ENCODE measurements around the gene USP5. TPM values are rescaled to one million over a fixed set of nuclear protein-coding genes. Genes with fewer than 3 reads are reported as not detected.

USP5 gene
- total RNA-seq, 1 donor from 2014 or later: 172 TPM

- Mint-ChIP-seq H3K36me3 (ENCODE audit: low read depth) (peaks cover 8% of the 10 kb centered on the region), H3K27me3 (ENCODE audit: low read depth) (peaks cover 2% of the 10 kb centered on the region)
- TF ChIP-seq CTCF (conservative IDR thresholded peaks at IDR 0.05): no peak
These were observed 3.4 kb downstream of the USP5 start for GRCh38 chr12:6855322-6855721.

DNA sequence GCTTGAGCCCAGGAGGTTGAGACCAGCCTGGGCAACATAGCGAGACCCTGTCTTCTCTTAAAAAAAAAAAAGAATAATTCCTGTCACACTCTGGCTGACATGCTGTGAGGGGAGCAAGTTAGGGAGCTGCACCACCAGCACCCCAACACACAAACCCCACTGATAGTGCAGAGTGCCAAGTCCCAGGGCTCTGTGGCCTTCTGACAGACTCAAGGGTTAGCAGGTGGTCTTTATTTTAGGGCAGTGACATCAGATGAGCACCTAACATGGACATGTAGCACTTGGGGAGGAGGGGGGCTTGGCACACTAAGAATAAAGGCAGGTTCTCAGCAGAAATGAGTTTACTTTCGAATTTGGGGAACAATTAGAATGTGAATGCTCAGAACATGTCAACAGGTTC, 6.8 kb downstream of the USP5 start:
- no peaks in the 10 kb centered on the region for H3K9me3 Mint-ChIP-seq
- H3K4me3 Mint-ChIP-seq: no peak overlapping the region
- no peak for DNase-seq (ENCODE audit: low read depth, low spot score)
- H3K4me1 Mint-ChIP-seq: peaks cover 5% of the 10 kb centered on the region
- no peaks in the 10 kb centered on the region for H3K27me3 Mint-ChIP-seq (ENCODE audit: low read depth)
- H3K36me3 Mint-ChIP-seq (ENCODE audit: low read depth): peaks cover 22% of the 10 kb centered on the region
- TF ChIP-seq CTCF (conservative IDR thresholded peaks at IDR 0.05): no peak
- no peak overlapping the region for H3K27ac Mint-ChIP-seq (ENCODE audit: unreplicated experiment)

More at GRCh38 chr12:6855322-6855721, 3.4 kb downstream of the USP5 start:
- Mint-ChIP-seq H3K27ac (ENCODE audit: unreplicated experiment) (no peak overlapping the region), H3K4me1 (peaks cover 27% of the 10 kb centered on the region), H3K9me3 (no peaks in the 10 kb centered on the region), H3K4me3 (peak overlapping the region; percentile 51)
- no peak for DNase-seq (ENCODE audit: low read depth, low spot score)

- Mint-ChIP-seq H3K4me1 (no peaks in the 10 kb centered on the region), H3K27me3 (ENCODE audit: low read depth) (no peaks in the 10 kb centered on the region), H3K36me3 (ENCODE audit: low read depth) (peaks cover 28% of the 10 kb centered on the region), H3K9me3 (no peaks in the 10 kb centered on the region), H3K4me3 (peak overlapping the region; percentile 56), H3K27ac (ENCODE audit: unreplicated experiment) (no peak overlapping the region)
- no peak for DNase-seq (ENCODE audit: low read depth, low spot score)
- no peak for TF ChIP-seq CTCF (conservative IDR thresholded peaks at IDR 0.05)
These were observed 8.2 kb downstream of the USP5 start for GRCh38 chr12:6860116-6860515.

DNA sequence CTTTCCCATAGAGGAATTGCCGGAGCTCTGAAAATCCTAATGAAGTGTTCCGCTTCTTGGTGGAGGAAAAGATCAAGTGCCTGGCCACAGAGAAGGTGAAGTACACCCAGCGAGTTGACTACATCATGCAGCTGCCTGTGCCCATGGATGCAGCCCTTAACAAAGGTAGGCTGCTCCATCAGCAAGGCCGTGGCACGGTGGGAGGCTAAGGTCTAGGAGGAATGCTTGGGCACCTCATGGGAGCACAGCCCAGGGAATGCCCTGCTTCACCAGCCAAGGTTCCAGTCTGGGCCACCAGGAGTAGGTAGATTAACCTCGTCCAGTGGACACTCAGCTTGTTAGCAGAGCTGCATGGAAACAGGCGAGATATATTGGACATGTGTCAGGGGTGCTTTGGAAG, 9.0 kb downstream of the USP5 start:
- DNase-seq (ENCODE audit: low read depth, low spot score): no peak
- H3K36me3 Mint-ChIP-seq (ENCODE audit: low read depth): peaks cover 31% of the 10 kb centered on the region
- TF ChIP-seq CTCF (conservative IDR thresholded peaks at IDR 0.05): no peak
- peak overlapping the region; percentile 48 for H3K27ac Mint-ChIP-seq (ENCODE audit: unreplicated experiment)
- H3K4me3 Mint-ChIP-seq: peak overlapping the region; percentile 32
- H3K27me3 Mint-ChIP-seq (ENCODE audit: low read depth): no peaks in the 10 kb centered on the region
- H3K4me1 Mint-ChIP-seq: no peaks in the 10 kb centered on the region
- no peaks in the 10 kb centered on the region for H3K9me3 Mint-ChIP-seq

DNA sequence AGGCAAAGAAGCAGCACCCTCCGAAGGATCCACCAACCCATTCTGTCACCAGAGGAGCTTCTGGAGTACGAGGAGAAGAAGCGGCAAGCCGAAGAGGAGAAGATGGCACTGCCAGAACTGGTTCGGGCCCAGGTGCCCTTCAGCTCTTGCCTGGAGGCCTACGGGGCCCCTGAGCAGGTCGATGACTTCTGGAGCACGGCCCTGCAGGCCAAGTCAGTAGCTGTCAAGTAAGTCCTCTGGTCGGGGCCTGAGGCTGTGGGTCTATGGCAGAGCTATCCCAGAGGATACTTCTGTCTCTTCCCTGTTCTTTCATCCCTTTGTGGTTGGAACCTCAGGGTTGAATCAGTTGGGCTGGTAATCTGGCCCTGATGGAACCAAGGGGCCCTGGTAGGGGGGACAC, 9.4 kb downstream of the USP5 start:
- Mint-ChIP-seq H3K9me3 (no peaks in the 10 kb centered on the region), H3K27me3 (ENCODE audit: low read depth) (no peaks in the 10 kb centered on the region), H3K27ac (ENCODE audit: unreplicated experiment) (no peak overlapping the region), H3K4me3 (no peak overlapping the region), H3K4me1 (peaks cover under 1% of the 10 kb centered on the region), H3K36me3 (ENCODE audit: low read depth) (peaks cover 31% of the 10 kb centered on the region)
- TF ChIP-seq CTCF (conservative IDR thresholded peaks at IDR 0.05): no peak
- no peak for DNase-seq (ENCODE audit: low read depth, low spot score)

DNA sequence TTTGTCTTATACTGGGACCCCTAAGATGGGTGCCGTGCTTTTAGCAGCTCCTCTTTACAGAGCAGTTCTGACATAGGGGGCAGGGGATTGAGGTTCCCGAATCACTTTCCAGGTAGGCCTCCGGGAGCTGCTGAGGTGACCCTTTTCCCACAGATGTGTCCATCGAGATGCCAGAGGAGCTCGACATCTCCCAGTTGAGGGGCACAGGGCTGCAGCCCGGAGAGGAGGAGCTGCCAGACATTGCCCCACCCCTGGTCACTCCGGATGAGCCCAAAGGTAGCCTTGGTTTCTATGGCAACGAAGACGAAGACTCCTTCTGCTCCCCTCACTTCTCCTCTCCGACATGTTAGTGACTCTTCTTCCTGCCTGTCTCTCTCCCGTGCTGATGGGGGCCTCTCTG, 11.1 kb downstream of the USP5 start:
- no peak for TF ChIP-seq CTCF (conservative IDR thresholded peaks at IDR 0.05)
- H3K36me3 Mint-ChIP-seq (ENCODE audit: low read depth): peaks cover 28% of the 10 kb centered on the region
- no peak overlapping the region for H3K27ac Mint-ChIP-seq (ENCODE audit: unreplicated experiment)

More for the DNA sequence above, 11.1 kb downstream of the USP5 start:
- no peak for DNase-seq (ENCODE audit: low read depth, low spot score)
- Mint-ChIP-seq H3K4me1 (peaks cover 11% of the 10 kb centered on the region), H3K9me3 (no peaks in the 10 kb centered on the region), H3K27me3 (ENCODE audit: low read depth) (no peaks in the 10 kb centered on the region), H3K4me3 (no peak overlapping the region)

Data from neural crest cell (in vitro differentiated cells).